GM10248 (cell line): ENCODE data around the gene IFNLR1.

Source experiments
- CTCF ChIA-PET: fragments of 300-600 bp; sonication (Branson Sonifier 250); formaldehyde crosslinking; extraction: SDS; loops from one replicate; lab custom pipeline; 2021; ENCODE audit warnings: antibody characterized with exemption; lab: Yijun Ruan, JAX
- POLR2A ChIA-PET: fragments of 350-650 bp; sonication (Branson Sonifier 250); formaldehyde crosslinking; extraction: SDS; loops from one replicate; lab custom pipeline; 2020; ENCODE audit warnings: antibody characterized with exemption; lab: Yijun Ruan, JAX
- DNase-seq: peaks from one replicate; pipeline ENCODE4 v3.0.0; 2012; ENCODE audit errors: extremely low spot score
- CTCF ChIP-seq: IDR thresholded peaks from 2 replicates; pipeline ENCODE4 v1.5.1; 2012; ENCODE audit warnings: mild to moderate bottlenecking, low read depth; ENCODE audit errors: extremely low read depth, missing control alignments, control extremely low read depth

IFNLR1 gene

GRCh38 chr1:24177161-24177560 lies 9.9 kb downstream of the IFNLR1 start:
- DNase-seq: no peak
- TF ChIP-seq CTCF: no peak
- ChIA-PET CTCF (interaction anchor here (2.6 kb wide), 1 partner anchor 27 kb away, joined by 11 read pairs; no protein-coding TSS in a partner anchor), POLR2A (interaction anchor here (1.5 kb wide), 1 partner anchor 8 kb away, joined by 3 read pairs; no protein-coding TSS in a partner anchor)

GRCh38 chr1:24175033-24175755 lies 11.9 kb downstream of the IFNLR1 start:
- ChIA-PET CTCF (interaction anchor here (0.8 kb wide), 1 partner anchor 25 kb away, joined by 3 read pairs; no protein-coding TSS in a partner anchor), POLR2A (no interaction called here)

GRCh38 chr1:24173638-24174575 lies 13.2 kb downstream of the IFNLR1 start:
- ChIA-PET POLR2A (interaction anchor here (0.5 kb wide), 1 partner anchor 246 kb away, joined by 4 read pairs; no protein-coding TSS in a partner anchor), CTCF (interaction anchor here (2.9 kb wide), 1 partner anchor 23 kb away, joined by 13 read pairs; no protein-coding TSS in a partner anchor)
- TF ChIP-seq CTCF: no peak
- DNase-seq: no peak

More at GRCh38 chr1:24175033-24175755, 11.9 kb downstream of the IFNLR1 start:
- no peak for DNase-seq
- TF ChIP-seq CTCF: no peak

- ChIA-PET POLR2A (no interaction called here), CTCF (interaction anchor here (0.8 to 2.9 kb wide), 9 partner anchors 14 to 219 kb away, joined by 3 to 13 read pairs (median 3); partner anchors contain the start of gene IFNLR1)
- no peak for TF ChIP-seq CTCF
- DNase-seq: no peak
Measured at GRCh38 chr1:24172598-24172997, 14.5 kb downstream of the IFNLR1 start.

GRCh38 chr1:24169286-24169685 lies 17.8 kb downstream of the IFNLR1 start:
- CTCF ChIA-PET: interaction anchor here (0.9 to 3.5 kb wide), 5 partner anchors 19 to 416 kb away, joined by 3 to 18 read pairs (median 4); no protein-coding TSS in a partner anchor
- TF ChIP-seq CTCF: no peak
- POLR2A ChIA-PET: interaction anchor here (0.6 to 1.1 kb wide), 2 partner anchors 8 to 37 kb away, joined by 3 to 7 read pairs; no protein-coding TSS in a partner anchor
- DNase-seq: no peak
